Cardiac fibroblast (primary cell): Measurements from ENCODE around the gene AMFR.

Experiments
- DNase-seq, 2 donors: peaks; one replicate each; pipeline versions ENCODE4 v3.0.0 to v3.0.0-alpha.2; 2010; ENCODE audit warnings: low read depth in 2 of 2
- H3K4me3 ChIP-seq, 2 donors: replicated peaks in 1 of 2; 1 replicate in 1 of 2; 2 replicates in 1 of 2; pipeline ENCODE4 v1.5.1; 2011; ENCODE audit warnings: low read depth in 2 of 2, low read length in 2 of 2, mild to moderate bottlenecking in 2 of 2, moderate library complexity in 1 of 2
- CTCF ChIP-seq: IDR thresholded peaks from one replicate; pipeline ENCODE4 v1.5.1; 2011; ENCODE audit warnings: low read depth, mild to moderate bottlenecking, low read length, inconsistent platforms

Gene AMFR

GRCh38 chr16:56334761-56335160 is 90.6 kb downstream of the AMFR start:
- no peak for DNase-seq
- TF ChIP-seq CTCF: no peak
- no peak overlapping the region for H3K4me3 ChIP-seq

- H3K4me3 ChIP-seq: no peak overlapping the region
- peak; percentile 67 to 68 for DNase-seq
- TF ChIP-seq CTCF: peak; percentile 51
Observed at GRCh38 chr16:56332464-56333079, 92.8 kb downstream of the AMFR start.

- no peak for TF ChIP-seq CTCF
- DNase-seq: no peak
- H3K4me3 ChIP-seq: no peak overlapping the region
Observed at GRCh38 chr16:56331915-56332314, 93.4 kb downstream of the AMFR start.

- DNase-seq: no peak
- no peak overlapping the region for H3K4me3 ChIP-seq
- TF ChIP-seq CTCF: no peak
Observed at GRCh38 chr16:56331399-56331798, 93.9 kb downstream of the AMFR start.

- H3K4me3 ChIP-seq: no peak overlapping the region
- DNase-seq: no peak
- TF ChIP-seq CTCF: no peak
Observed at GRCh38 chr16:56330476-56330875, 94.9 kb downstream of the AMFR start.

GRCh38 chr16:56329887-56330286 is 95.5 kb downstream of the AMFR start:
- no peak overlapping the region for H3K4me3 ChIP-seq
- no peak for DNase-seq
- TF ChIP-seq CTCF: no peak
